Keratinocyte (primary cell): ENCODE data around the gene LCN2. TPM values are rescaled to one million over a fixed set of nuclear protein-coding genes. Genes with fewer than 3 reads are reported as not detected.

Experiments used
- DNase-seq: peaks from one replicate; pipeline ENCODE4 v3.0.0-alpha.2; 2011; ENCODE audit warnings: low read depth, missing footprints, low spot score
- FAIRE-seq: peaks from 2 replicates; lab custom pipeline; 2011; peaks lifted over from hg19 to GRCh38; lab: Jason Lieb, UNC
- H2AFZ ChIP-seq: 2 replicates; pipeline ENCODE4 v1.6.0; 2012; ENCODE audit warnings: low read length, control low read depth, inconsistent platforms; ENCODE audit not compliant: control insufficient read depth
- H3K27ac ChIP-seq: 2 replicates; pipeline ENCODE4 v1.5.1; 2011; ENCODE audit warnings: low read length; ENCODE audit not compliant: control insufficient read depth, insufficient read depth
- H3K27me3 ChIP-seq: 3 replicates; pipeline ENCODE4 v1.6.0; 2011; ENCODE audit warnings: low read length; ENCODE audit not compliant: control insufficient read depth, insufficient read depth; ENCODE audit errors: extremely low read depth
- H3K36me3 ChIP-seq, 2 experiments: 2 replicates in 1 of 2; 3 replicates in 1 of 2; pipeline ENCODE4 v1.5.1; 2011; ENCODE audit warnings: low read length in 2 of 2, mild to moderate bottlenecking in 1 of 2; ENCODE audit not compliant: control insufficient read depth in 2 of 2, insufficient read depth in 2 of 2; ENCODE audit errors: extremely low read depth in 1 of 2
- H3K4me1 ChIP-seq: 3 replicates; pipeline ENCODE4 v1.5.1; 2011; ENCODE audit warnings: low read length; ENCODE audit not compliant: control insufficient read depth, insufficient read depth; ENCODE audit errors: extremely low read depth
- H3K4me2 ChIP-seq: 3 replicates; pipeline ENCODE4 v1.6.0; 2011; ENCODE audit warnings: low read depth, low read length; ENCODE audit not compliant: control insufficient read depth, insufficient read depth; ENCODE audit errors: extremely low read depth
- H3K4me3 ChIP-seq, 3 experiments: fragments of 200-600 bp in 1 of 3; sonication (generic) in 1 of 3; 2 replicates in 2 of 3; 3 replicates in 1 of 3; pipeline ENCODE4 v1.5.1; 2011 to 2016; ENCODE audit warnings: low read length in 3 of 3, mild to moderate bottlenecking in 3 of 3, control low read depth in 2 of 3, inconsistent platforms in 1 of 3, low read depth in 1 of 3, mixed read lengths in 1 of 3, mixed run types in 1 of 3, moderate library complexity in 1 of 3; ENCODE audit not compliant: control insufficient read depth in 2 of 3, insufficient read depth in 2 of 3; ENCODE audit errors: extremely low read depth in 1 of 3
- H3K79me2 ChIP-seq: 2 replicates; pipeline ENCODE4 v1.6.0; 2012; ENCODE audit warnings: low read length; ENCODE audit not compliant: control insufficient read depth, insufficient read depth
- H3K9ac ChIP-seq: 3 replicates; pipeline ENCODE4 v1.6.0; 2011; ENCODE audit warnings: low read length; ENCODE audit not compliant: control insufficient read depth, insufficient read depth; ENCODE audit errors: extremely low read depth
- H3K9me1 ChIP-seq: 3 replicates; pipeline ENCODE4 v1.6.0; 2011; ENCODE audit warnings: low read length; ENCODE audit not compliant: control insufficient read depth, insufficient read depth; ENCODE audit errors: extremely low read depth
- H3K9me3 ChIP-seq: 2 replicates; pipeline ENCODE4 v1.5.1; 2012; ENCODE audit warnings: low read depth, low read length; ENCODE audit not compliant: control insufficient read depth
- H4K20me1 ChIP-seq: 3 replicates; pipeline ENCODE4 v1.6.0; 2011; ENCODE audit warnings: low read length; ENCODE audit not compliant: control insufficient read depth, insufficient read depth; ENCODE audit errors: extremely low read depth
- EZH2 ChIP-seq: IDR thresholded peaks from one replicate; pipeline ENCODE4 v1.6.1; 2012; ENCODE audit warnings: inconsistent platforms, mild to moderate bottlenecking, low read length, moderate library complexity
- dilution Hi-C: fragments of 300-500 bp; cut with MboI; formaldehyde crosslinking; loops from one replicate; pipeline ENCODE4 v1.7.0; 2020; ENCODE audit warnings: low sequenced_read_pairs; ENCODE audit not compliant: extremely low pct_ligation_motif_present
- polyA plus RNA-seq, 5 experiments: library from polyadenylated mRNA; depleted of rRNA in 3 of 5; stranded (reverse) in 3 of 5; stranded (forward) in 1 of 5; unstranded in 1 of 5; fragments of >200 nt; gene quantifications; 1 replicate in 1 of 5; 2 replicates in 3 of 5; 3 replicates in 1 of 5; pipeline versions ENCODE4 v1.2.1 to v1.2.3, GENCODE V29; 2011 to 2012; ENCODE audit warnings: missing spikeins in 2 of 5, low read depth in 1 of 5, low replicate concordance in 1 of 5
- TF ChIP-seq, protein P1 (sequence below), 3 experiments: IDR thresholded peaks in 1 of 3; conservative IDR thresholded peaks in 1 of 3; optimal IDR thresholded peaks in 1 of 3; 2 replicates in 2 of 3; 3 replicates in 1 of 3; pipeline versions ENCODE3 to v1.5.1; 2011; ENCODE audit warnings: low read length in 3 of 3, mild to moderate bottlenecking in 3 of 3, moderate library complexity in 2 of 3, control low read depth in 1 of 3, inconsistent platforms in 1 of 3; ENCODE audit not compliant: insufficient read depth in 2 of 3; ENCODE audit errors: extremely low read depth in 1 of 3

Gene LCN2
- polyA plus RNA-seq, 1 donor (not counting 4 experiments of a cell fraction or from before 2014, with no cell fraction given) = 28.9 TPM

DNA sequence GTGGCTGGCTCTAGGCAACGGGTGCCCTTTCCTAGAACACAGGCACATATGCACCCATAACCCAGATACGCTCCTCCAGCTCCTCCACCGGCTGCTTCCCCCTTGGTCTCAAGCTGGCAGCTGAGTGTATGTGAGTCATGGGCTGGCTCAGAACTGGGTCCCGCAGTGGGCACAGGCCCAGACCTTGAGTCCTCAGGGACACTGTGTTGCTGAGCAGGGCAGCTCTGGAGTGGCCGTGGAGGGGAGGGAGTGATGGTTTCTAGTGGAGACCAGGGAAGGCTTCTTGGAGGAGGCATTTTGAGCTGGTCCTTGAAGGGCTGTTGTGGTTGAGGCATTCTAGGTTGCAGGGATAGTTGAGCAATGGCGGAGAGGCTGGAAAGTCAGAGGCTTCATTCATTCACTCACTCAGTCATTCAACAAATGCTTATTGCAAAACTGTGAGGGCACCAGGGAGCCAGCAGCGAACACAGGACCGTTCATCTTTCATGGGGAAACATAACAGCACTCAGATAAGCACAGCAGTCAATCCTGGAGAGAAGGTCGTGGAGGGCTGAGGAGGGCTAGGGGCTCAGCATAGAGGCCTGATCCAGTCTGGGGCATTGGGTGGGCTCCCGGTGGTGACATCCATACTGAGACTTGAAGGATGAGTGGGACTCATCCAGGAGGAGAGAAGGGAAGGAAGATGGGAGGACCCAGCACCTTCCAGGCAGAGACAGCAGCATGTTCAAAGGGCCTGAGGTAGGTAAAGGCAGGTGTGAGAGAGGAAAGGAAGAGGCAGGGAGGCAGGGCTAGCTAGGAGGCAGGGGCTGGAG, 13.2 kb downstream of the LCN2 start:
- H3K9me3 ChIP-seq = no peaks in the 10 kb centered on the region
- no peak for TF ChIP-seq EZH2
- no peaks in the 10 kb centered on the region for H3K27me3 ChIP-seq
- no peak overlapping the region for H3K27ac ChIP-seq
- no peak overlapping the region for H2AFZ ChIP-seq
- no peak overlapping the region for H3K9ac ChIP-seq
- no peak for FAIRE-seq
- peaks cover 3% of the 10 kb centered on the region for H4K20me1 ChIP-seq
- no peaks in the 10 kb centered on the region for H3K9me1 ChIP-seq
- H3K4me3 ChIP-seq = no peak overlapping the region
- H3K4me2 ChIP-seq = no peak overlapping the region
- dilution Hi-C loops = no loop called here
- peaks cover 19% of the 10 kb centered on the region for H3K4me1 ChIP-seq
- peaks cover 25 to 28% of the 10 kb centered on the region in 2 experiments for H3K36me3 ChIP-seq
- DNase-seq = no peak
- H3K79me2 ChIP-seq = peaks cover 5% of the 10 kb centered on the region

DNA sequence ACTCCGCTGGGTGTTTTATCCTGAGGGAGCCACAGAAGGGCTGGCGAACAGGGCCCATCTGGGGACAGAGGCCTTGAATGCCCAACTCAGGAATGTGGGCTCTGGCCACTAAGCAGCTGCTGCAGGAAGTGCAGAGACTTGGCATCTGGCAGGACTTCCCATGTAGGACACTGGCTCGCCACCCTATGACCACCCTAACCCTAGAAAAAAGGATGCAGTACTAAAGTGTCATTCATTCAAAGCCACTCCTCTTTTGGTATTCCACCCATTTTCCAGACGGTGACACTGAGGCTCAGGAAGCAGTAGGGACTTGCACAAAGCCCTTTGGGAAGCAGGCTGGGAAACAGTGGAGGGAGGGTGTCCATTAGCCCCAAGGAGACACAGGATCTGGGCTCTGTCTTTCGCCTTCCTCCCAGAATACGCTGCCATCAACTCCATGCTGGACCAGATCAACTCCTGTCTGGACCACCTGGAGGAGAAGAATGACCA, 13.8 kb downstream of the LCN2 start:
- Histone ChIP-seq H3K27ac (no peak overlapping the region), H3K4me2 (no peak overlapping the region), H3K36me3 (peaks cover 28 to 32% of the 10 kb centered on the region in 2 experiments), H3K4me1 (peaks cover 19% of the 10 kb centered on the region), H3K4me3 (no peak overlapping the region), H3K9me3 (no peaks in the 10 kb centered on the region), H4K20me1 (peaks cover 3% of the 10 kb centered on the region), H3K79me2 (peaks cover 5% of the 10 kb centered on the region), H2AFZ (no peak overlapping the region), H3K9ac (no peak overlapping the region), H3K27me3 (no peaks in the 10 kb centered on the region), H3K9me1 (no peaks in the 10 kb centered on the region)
- no peak for FAIRE-seq
- TF ChIP-seq, protein P1, sequence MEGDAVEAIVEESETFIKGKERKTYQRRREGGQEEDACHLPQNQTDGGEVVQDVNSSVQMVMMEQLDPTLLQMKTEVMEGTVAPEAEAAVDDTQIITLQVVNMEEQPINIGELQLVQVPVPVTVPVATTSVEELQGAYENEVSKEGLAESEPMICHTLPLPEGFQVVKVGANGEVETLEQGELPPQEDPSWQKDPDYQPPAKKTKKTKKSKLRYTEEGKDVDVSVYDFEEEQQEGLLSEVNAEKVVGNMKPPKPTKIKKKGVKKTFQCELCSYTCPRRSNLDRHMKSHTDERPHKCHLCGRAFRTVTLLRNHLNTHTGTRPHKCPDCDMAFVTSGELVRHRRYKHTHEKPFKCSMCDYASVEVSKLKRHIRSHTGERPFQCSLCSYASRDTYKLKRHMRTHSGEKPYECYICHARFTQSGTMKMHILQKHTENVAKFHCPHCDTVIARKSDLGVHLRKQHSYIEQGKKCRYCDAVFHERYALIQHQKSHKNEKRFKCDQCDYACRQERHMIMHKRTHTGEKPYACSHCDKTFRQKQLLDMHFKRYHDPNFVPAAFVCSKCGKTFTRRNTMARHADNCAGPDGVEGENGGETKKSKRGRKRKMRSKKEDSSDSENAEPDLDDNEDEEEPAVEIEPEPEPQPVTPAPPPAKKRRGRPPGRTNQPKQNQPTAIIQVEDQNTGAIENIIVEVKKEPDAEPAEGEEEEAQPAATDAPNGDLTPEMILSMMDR (optimal IDR thresholded peaks at IDR 0.05 in 1 of 3, IDR thresholded peaks at IDR 0.05 in 1 of 3, conservative IDR thresholded peaks at IDR 0.05 in 1 of 3; ENCODE audit: extremely low read depth in 1 of 3, insufficient read depth in 2 of 3, low read length in 3 of 3) = no peak
- no peak for TF ChIP-seq EZH2
- no peak for DNase-seq
- dilution Hi-C loops = no loop called here
